ENCODE data around the gene CLEC12A. TPM values are rescaled to one million over a fixed set of nuclear protein-coding genes. Genes with fewer than 3 reads are reported as not detected.
"Not testable (repeated sequence)": the region's sequence is repeated elsewhere in the genome, so short reads cannot be mapped to it uniquely, and the experiment has no call there.

CLEC12A gene
- total and polyA plus RNA-seq, 9 donors: 0.46 to 1.8 (median 0.97) TPM; not detected in 4

DNA sequence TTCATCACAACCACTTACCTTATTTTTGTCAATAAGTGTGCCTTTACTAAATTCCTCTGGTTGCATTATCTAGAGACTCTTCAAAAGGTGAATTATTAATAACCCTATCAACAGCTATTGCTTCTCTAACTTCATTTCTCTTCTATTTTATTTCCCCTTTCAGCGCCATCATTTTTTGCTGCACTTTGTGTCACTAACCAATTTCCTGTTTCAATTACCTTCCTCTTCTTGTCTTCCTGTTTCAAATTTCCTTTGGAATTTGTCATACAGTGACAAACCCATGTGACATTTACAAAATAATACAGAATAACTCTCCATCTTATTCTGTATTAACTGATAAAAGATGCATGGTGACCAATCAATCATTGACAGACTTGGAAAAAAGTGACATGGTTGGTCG is 26.8 kb upstream of the CLEC12A start:
- no peak overlapping the region for H3K4me3 ChIP-seq
- H3K4me1 ChIP-seq (ENCODE audit: insufficient read depth): no peaks in the 10 kb centered on the region
- H3K9me3 ChIP-seq: no peaks in the 10 kb centered on the region
- WGBS, 3 donors: 86 to 92% (median 88%) methylated on average over 2 of the region's 2 CpGs
- H3K27me3 ChIP-seq: no peaks in the 10 kb centered on the region
- TF ChIP-seq EP300 (IDR thresholded peaks at IDR 0.05): no peak
- no peak for TF ChIP-seq POLR2A (IDR thresholded peaks at IDR 0.05)
- TF ChIP-seq, protein P1, sequence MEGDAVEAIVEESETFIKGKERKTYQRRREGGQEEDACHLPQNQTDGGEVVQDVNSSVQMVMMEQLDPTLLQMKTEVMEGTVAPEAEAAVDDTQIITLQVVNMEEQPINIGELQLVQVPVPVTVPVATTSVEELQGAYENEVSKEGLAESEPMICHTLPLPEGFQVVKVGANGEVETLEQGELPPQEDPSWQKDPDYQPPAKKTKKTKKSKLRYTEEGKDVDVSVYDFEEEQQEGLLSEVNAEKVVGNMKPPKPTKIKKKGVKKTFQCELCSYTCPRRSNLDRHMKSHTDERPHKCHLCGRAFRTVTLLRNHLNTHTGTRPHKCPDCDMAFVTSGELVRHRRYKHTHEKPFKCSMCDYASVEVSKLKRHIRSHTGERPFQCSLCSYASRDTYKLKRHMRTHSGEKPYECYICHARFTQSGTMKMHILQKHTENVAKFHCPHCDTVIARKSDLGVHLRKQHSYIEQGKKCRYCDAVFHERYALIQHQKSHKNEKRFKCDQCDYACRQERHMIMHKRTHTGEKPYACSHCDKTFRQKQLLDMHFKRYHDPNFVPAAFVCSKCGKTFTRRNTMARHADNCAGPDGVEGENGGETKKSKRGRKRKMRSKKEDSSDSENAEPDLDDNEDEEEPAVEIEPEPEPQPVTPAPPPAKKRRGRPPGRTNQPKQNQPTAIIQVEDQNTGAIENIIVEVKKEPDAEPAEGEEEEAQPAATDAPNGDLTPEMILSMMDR (IDR thresholded peaks at IDR 0.05): no peak
- H3K36me3 ChIP-seq: no peaks in the 10 kb centered on the region
- H3K27ac ChIP-seq: no peak overlapping the region
- DNase-seq: no peak
- intact Hi-C loops (cut with DNase I): no loop called here

DNA sequence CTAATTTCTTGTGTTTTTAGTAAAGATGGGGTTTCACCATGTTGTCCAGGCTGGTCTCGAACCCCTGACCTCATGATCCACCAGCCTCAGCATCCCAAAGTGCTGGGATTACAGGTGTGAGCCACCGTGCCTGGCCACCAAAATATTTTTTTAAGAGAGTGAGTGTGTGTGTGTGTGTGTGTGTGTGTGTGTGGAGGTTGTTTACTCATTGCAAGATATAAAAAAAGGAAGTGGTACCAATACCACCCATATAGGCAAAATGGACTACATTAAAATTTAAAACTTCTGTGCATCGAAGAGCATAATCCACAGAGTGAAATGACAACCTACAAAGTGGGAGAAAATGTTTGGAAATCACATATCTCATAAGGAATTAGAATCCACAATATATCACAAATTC is 23.5 kb upstream of the CLEC12A start:
- H3K4me3 ChIP-seq: no peak overlapping the region

DNA sequence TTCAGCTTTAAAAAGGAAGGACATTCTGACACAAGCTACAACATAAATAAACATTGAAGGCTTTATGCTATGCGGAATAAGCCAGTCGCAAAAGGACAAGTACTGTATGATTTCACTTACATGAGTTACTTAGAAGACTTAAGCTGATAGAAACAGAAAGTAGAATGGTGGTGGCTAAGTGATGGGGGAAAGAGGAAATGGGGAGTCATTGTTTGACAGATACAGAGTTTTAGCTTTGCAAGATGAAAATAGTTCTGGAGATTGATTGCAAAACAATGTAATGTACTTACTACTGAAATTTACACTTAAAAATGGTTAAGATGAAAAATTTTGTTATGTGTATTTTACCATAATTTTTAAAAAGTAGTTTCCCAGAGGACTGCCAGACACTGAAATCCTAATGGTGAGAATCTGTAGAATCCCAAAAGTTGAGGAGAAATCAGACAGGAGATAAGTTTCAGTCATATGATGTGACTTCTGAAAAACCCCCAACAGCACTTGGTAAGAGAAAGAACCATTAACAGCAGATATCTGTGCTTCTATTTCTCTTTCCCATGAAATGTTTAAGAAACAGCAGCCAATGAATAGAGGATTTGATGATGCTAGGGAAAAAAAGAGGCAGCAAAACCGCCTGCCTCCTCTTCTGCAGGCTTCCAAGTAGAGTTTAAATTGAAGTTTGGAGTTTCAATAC is 22.5 kb upstream of the CLEC12A start:
- 70 to 75% (median 70%) methylated on average over 3 of the region's 3 CpGs for WGBS, 3 donors
- intact Hi-C loops (cut with DNase I): no loop called here
- Histone ChIP-seq H3K4me1 (ENCODE audit: insufficient read depth) (no peaks in the 10 kb centered on the region), H3K9me3 (no peaks in the 10 kb centered on the region), H3K4me3 (no peak overlapping the region), H3K36me3 (no peaks in the 10 kb centered on the region), H3K27ac (no peak overlapping the region), H3K27me3 (no peaks in the 10 kb centered on the region)
- TF ChIP-seq, protein P1 (IDR thresholded peaks at IDR 0.05): no peak
- TF ChIP-seq POLR2A (IDR thresholded peaks at IDR 0.05): no peak
- no peak for TF ChIP-seq EP300 (IDR thresholded peaks at IDR 0.05)
- DNase-seq: no peak

More for the DNA sequence above, 23.5 kb upstream of the CLEC12A start:
- Histone ChIP-seq H3K27ac (no peak overlapping the region), H3K36me3 (no peaks in the 10 kb centered on the region), H3K4me1 (ENCODE audit: insufficient read depth) (no peaks in the 10 kb centered on the region), H3K27me3 (no peaks in the 10 kb centered on the region), H3K9me3 (no peaks in the 10 kb centered on the region)
- TF ChIP-seq EP300 (IDR thresholded peaks at IDR 0.05) (no peak), POLR2A (IDR thresholded peaks at IDR 0.05) (no peak)
- TF ChIP-seq, protein P1 (IDR thresholded peaks at IDR 0.05): no peak
- no peak for DNase-seq
- intact Hi-C loops (cut with DNase I): no loop called here
- WGBS, 3 donors: 84 to 88% (median 87%) methylated on average over 3 of the region's 3 CpGs

DNA sequence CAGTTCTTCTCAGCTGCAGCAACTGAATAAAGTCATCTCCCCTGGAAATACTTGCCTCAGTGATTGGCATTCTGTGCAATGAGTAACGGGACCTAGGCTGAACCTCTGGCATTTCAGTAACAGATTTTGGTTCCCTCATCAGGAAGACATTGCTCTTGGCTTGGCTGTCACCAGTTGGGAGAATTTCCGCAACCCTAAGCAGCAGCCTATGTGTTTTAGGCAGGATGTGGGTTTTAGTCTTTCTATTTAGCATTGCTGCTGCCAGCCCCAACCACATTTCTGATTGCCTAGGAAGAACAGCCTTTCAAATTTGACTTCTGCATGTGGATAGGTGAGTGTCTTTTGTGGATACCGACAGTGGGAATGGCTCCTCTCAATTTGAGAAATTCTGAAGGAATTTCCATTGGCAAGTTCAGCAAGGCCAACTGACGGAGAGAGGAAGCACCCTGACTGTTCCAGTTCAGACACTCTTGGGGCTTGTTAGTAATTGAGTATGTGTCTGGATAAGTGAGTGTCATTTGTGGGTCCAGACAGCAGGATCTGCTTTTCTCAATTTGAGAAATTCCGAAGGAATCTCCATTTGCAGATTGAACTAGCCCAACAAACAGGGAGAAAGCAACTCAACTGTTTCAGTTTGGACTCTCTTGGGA is 20.1 kb upstream of the CLEC12A start:
- intact Hi-C loops (cut with DNase I): no loop called here
- Histone ChIP-seq H3K27me3 (no peaks in the 10 kb centered on the region), H3K4me3 (no peak overlapping the region), H3K9me3 (no peaks in the 10 kb centered on the region), H3K36me3 (no peaks in the 10 kb centered on the region), H3K4me1 (ENCODE audit: insufficient read depth) (no peaks in the 10 kb centered on the region), H3K27ac (no peak overlapping the region)
- DNase-seq: no peak
- TF ChIP-seq, protein P1 (IDR thresholded peaks at IDR 0.05): no peak
- TF ChIP-seq POLR2A (IDR thresholded peaks at IDR 0.05): no peak
- 73 to 77% (median 76%) methylated on average over 5 of the region's 5 CpGs for WGBS, 3 donors

DNA sequence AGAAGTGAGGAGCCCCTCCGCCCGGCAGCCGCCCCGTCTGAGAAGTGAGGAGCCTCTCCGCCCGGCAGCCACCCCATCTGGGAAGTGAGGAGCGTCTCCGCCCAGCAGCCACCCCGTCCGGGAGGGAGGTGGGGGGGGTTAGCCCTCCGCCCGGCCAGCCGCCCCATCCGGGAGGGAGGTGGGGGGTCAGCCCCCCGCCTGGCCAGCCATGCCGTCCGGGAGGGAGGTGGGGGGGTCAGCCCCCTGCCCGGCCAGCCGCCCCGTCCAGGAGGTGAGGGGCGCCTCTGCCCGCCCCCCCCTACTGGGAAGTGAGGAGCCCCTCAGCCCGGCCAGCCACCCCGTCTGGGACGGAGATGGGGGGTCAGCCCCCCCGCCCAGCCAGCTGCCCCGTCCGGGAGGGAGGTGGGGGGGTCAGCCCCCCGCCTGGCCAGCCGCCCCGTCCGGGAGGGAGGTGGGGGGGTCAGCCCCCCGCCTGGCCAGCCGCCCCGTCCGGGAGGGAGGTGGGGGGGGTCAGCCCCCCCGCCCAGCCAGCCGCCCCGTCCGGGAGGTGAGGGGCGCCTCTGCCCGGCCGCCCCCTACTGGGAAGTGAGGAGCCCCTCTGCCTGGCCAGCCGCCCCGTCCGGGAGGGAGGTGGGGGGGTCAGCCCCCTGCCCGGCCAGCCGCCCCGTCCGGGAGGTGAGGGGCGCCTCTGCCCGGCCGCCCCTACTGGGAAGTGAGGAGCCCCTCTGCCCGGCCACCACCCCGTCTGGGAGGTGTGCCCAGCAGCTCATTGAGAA is 18.1 kb upstream of the CLEC12A start:
- H3K4me3 ChIP-seq; H3K36me3 ChIP-seq; intact Hi-C loops (cut with DNase I); H3K27me3 ChIP-seq; H3K4me1 ChIP-seq (ENCODE audit: insufficient read depth); H3K27ac ChIP-seq; H3K9me3 ChIP-seq: not testable (repeated sequence)
- DNase-seq: peak in 1 of 5 donors; percentile 21
- 88 to 100% (median 97%) methylated on average over 7 to 23 of the region's 55 CpGs for WGBS, 3 donors
